22Rv1 (cell line): ENCODE measurements around the gene PLD5.

Source experiments
- ZFX ChIP-seq: fragments of 450-650 bp; IDR thresholded peaks from 2 replicates; pipeline ENCODE4 v1.6.1; 2017; ENCODE audit warnings: antibody characterized with exemption, borderline replicate concordance
- TF ChIP-seq, protein P1 (sequence below): fragments of 450-650 bp; IDR thresholded peaks from 2 replicates; pipeline ENCODE4 v1.5.1; 2017; ENCODE audit warnings: mild to moderate bottlenecking

DNA sequence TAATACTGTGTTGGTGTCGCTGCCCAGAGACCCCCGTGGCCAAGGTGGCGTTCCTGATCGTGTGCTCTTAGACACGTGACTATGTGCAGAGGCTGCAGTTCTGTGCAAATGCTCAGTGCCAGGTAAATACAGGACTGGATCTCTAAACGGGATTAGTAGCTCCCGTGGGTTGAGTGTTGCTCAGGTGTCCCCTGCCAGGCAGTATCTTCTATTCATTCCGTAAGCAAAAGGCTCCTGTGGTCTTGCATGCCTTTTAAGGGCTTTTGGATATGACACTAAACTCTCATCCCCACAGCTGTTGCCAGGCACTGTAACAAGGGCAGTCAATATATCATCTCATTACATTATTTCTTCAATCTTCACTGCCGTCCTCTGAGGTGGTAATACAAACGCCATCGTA is 431.4 kb downstream of the PLD5 start:
- TF ChIP-seq, protein P1, sequence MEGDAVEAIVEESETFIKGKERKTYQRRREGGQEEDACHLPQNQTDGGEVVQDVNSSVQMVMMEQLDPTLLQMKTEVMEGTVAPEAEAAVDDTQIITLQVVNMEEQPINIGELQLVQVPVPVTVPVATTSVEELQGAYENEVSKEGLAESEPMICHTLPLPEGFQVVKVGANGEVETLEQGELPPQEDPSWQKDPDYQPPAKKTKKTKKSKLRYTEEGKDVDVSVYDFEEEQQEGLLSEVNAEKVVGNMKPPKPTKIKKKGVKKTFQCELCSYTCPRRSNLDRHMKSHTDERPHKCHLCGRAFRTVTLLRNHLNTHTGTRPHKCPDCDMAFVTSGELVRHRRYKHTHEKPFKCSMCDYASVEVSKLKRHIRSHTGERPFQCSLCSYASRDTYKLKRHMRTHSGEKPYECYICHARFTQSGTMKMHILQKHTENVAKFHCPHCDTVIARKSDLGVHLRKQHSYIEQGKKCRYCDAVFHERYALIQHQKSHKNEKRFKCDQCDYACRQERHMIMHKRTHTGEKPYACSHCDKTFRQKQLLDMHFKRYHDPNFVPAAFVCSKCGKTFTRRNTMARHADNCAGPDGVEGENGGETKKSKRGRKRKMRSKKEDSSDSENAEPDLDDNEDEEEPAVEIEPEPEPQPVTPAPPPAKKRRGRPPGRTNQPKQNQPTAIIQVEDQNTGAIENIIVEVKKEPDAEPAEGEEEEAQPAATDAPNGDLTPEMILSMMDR = no peak
- no peak for TF ChIP-seq ZFX
